ENCODE measurements around the gene CPNE5. TPM values are rescaled to one million over a fixed set of nuclear protein-coding genes. Genes with fewer than 3 reads are reported as not detected.

Gene CPNE5
- total and polyA plus RNA-seq, 9 of the 15 experiments (the other 6 are each of a cell fraction or from before 2014, with no cell fraction given), result 0.14 to 1.0 (median 0.46) TPM; not detected in 2

DNA sequence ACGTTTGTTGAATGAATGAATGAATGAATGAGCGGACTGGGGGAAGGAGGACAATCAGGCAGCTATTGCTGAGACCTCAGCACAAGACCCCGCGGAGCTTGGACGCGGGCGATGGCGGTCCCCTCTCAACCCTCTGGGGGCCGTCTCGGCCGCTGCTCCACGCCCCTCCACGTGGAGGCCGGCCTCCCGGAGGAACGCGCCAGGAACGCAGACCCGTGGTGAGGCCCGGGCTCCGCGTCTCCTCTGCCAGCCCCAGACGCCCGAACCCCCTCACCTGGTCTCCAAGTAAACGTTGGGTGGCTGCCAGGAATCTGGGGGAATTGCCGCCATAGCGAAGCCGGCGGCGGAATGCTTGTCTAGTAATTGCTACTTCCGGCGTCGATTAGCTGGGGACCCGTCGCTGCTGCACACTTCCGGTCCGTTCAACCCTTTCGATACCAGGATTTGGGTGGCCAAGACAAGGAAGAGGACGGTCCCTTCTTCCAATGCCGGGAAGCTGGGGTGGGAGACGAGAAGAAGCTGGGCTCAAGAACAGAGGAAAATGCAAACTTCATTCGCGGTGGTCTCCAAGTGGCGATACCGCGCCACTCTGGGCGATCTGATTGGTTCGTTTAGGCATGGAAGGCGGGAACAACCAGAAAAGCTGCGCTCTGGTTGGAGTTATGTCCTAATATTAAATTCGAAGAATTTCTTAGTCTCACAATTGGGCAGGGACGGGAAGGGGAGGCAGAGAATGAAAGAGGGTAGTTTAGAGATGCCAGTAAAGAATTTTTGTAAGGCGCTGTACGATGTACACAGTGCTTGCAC is 35.4 kb upstream of the CPNE5 start, which contains the start of gene PPIL1 (continued):
- TF ChIP-seq ZBTB1 (CRISPR knock-in tag; IDR thresholded peaks at IDR 0.05; ENCODE audit: borderline replicate concordance, low read depth), result peak; percentile 64; the same call in 1 of the 2 replicates
- peak; percentile 63; the same call in 1 of the 2 replicates for TF ChIP-seq BRD4 (IDR thresholded peaks at IDR 0.05)
- peak; percentile 69 for TF ChIP-seq TEAD4 (IDR thresholded peaks at IDR 0.05; ENCODE audit: low read length)
- 0 out of 2 replicates have a peak, but pooled peaks have one; percentile 22 for TF ChIP-seq TEAD4 (CRISPR knock-in tag; IDR thresholded peaks at IDR 0.05; ENCODE audit: borderline replicate concordance)
- no peak for TF ChIP-seq MCM3 (IDR thresholded peaks at IDR 0.05)
- TF ChIP-seq NUFIP1 (IDR thresholded peaks at IDR 0.05; ENCODE audit: partially characterized antibody), result no peak
- peak; percentile 70 for TF ChIP-seq BCOR (IDR thresholded peaks at IDR 0.05)
- TF ChIP-seq, protein P1, sequence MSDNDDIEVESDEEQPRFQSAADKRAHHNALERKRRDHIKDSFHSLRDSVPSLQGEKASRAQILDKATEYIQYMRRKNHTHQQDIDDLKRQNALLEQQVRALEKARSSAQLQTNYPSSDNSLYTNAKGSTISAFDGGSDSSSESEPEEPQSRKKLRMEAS (CRISPR knock-in tag; IDR thresholded peaks at IDR 0.05), result peak; percentile 98
- peak; percentile 14; the same call in 1 of the 2 replicates for TF ChIP-seq LARP7 (IDR thresholded peaks at IDR 0.05)
- TF ChIP-seq KHSRP (IDR thresholded peaks at IDR 0.05), result no peak
- peak; percentile 99 for TF ChIP-seq MYC (IDR thresholded peaks at IDR 0.05; ENCODE audit: low read depth, low read length)
- peak; percentile 99 for TF ChIP-seq MYC (CRISPR knock-in tag; IDR thresholded peaks at IDR 0.05; ENCODE audit: borderline replicate concordance, low read depth)
- TF ChIP-seq TAF1 (IDR thresholded peaks at IDR 0.05; ENCODE audit: control insufficient read depth, extremely low read depth, insufficient read depth, low read length, severe bottlenecking), result peak; percentile 90
- peak; percentile 65 for TF ChIP-seq PCBP1 (IDR thresholded peaks at IDR 0.05; ENCODE audit: low read depth, low read length, poor library complexity, severe bottlenecking)
- peak; percentile 89 for TF ChIP-seq TBP (optimal IDR thresholded peaks at IDR 0.05; ENCODE audit: low read depth, low read length)
- TF ChIP-seq TEAD2 (tag; IDR thresholded peaks at IDR 0.05), result peak; percentile 64; the same call in 1 of the 2 replicates
- TF ChIP-seq ZNF584 (CRISPR knock-in tag; IDR thresholded peaks at IDR 0.05; ENCODE audit: low read depth), result no peak
- TF ChIP-seq THRAP3 (IDR thresholded peaks at IDR 0.05; ENCODE audit: borderline replicate concordance), result peak; percentile 85; the same call in 1 of the 2 replicates
- TF ChIP-seq RCOR1 (IDR thresholded peaks at IDR 0.05; ENCODE audit: borderline replicate concordance in 1 of 2, low read depth in 2 of 2, low read length in 2 of 2), result no peak; a peak in 1 of 4 replicates
- TF ChIP-seq CTBP1 (IDR thresholded peaks at IDR 0.05; ENCODE audit: borderline replicate concordance), result peak; percentile 89
- TF ChIP-seq CBX3 (IDR thresholded peaks at IDR 0.05; ENCODE audit: borderline replicate concordance in 1 of 2, low read length in 2 of 2), result peak in 1 of 2 experiments; percentile 92; a peak in 2 of 3 replicates
